Nasal cavity respiratory epithelium epithelial cell of viscerocranial mucosa (primary cell): ENCODE measurements around the gene MET. TPM values are rescaled to one million over a fixed set of nuclear protein-coding genes. Genes with fewer than 3 reads are reported as not detected.

Experiments
- total RNA-seq: library from RNA; depleted of rRNA; stranded (reverse); fragments of >200 nt; gene quantifications from 2 replicates; pipeline ENCODE4 v1.2.3, GENCODE V29; 2014

MET gene
- 265 and 276 TPM in 2 replicates for total RNA-seq

GRCh38 chr7:116671681-116672595, at the start of gene MET:
Gene MET, plus strand, starts transcription at chr7:116672196. Its CDS starts 26,889 bp downstream, at chr7:116699085.

Other genes with a start within 250 kb of the MET start
- 147 and 188 TPM in 2 replicates for gene CAV2, start 172.5 kb upstream of the MET start, total RNA-seq
- 120 and 483 TPM in 2 replicates for gene CAV1, start 147.2 kb upstream of the MET start, total RNA-seq
- 86.1 and 187 TPM in 2 replicates for gene CAPZA2, start 190.4 kb downstream of the MET start, total RNA-seq